ENCODE data around the gene CLDN22. TPM values are rescaled to one million over a fixed set of nuclear protein-coding genes. Genes with fewer than 3 reads are reported as not detected.

The CLDN22 gene
- total RNA-seq, 1 donor: not detected

DNA sequence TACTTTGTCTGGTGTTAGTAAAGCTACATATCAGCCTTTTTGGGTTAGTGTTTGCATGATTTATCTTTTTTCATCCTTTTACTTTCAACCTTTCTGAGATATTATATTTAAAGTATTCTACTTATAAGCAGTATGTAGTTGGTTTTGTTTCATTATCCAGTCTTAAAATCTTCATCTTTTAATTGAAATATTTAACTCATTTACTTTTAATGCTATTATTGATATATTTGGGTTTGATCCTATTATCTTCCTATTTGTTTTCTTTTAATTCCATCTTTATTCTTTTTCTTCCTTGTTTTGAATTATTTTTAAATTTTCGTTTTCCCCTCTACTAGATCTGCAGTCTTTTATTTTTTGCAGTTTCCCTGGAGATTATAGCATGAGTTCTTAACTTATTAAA is 44.0 kb downstream of the CLDN22 start:
- TF ChIP-seq, protein P1, sequence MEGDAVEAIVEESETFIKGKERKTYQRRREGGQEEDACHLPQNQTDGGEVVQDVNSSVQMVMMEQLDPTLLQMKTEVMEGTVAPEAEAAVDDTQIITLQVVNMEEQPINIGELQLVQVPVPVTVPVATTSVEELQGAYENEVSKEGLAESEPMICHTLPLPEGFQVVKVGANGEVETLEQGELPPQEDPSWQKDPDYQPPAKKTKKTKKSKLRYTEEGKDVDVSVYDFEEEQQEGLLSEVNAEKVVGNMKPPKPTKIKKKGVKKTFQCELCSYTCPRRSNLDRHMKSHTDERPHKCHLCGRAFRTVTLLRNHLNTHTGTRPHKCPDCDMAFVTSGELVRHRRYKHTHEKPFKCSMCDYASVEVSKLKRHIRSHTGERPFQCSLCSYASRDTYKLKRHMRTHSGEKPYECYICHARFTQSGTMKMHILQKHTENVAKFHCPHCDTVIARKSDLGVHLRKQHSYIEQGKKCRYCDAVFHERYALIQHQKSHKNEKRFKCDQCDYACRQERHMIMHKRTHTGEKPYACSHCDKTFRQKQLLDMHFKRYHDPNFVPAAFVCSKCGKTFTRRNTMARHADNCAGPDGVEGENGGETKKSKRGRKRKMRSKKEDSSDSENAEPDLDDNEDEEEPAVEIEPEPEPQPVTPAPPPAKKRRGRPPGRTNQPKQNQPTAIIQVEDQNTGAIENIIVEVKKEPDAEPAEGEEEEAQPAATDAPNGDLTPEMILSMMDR (IDR thresholded peaks at IDR 0.05; ENCODE audit: extremely low read depth, low read depth, low read length): no peak
- peaks cover 31% of the 10 kb centered on the region for H3K36me3 ChIP-seq (ENCODE audit: insufficient read depth, low read length)
- DNase-seq (ENCODE audit: insufficient read length, low spot score, missing footprints): no peak
- H3K4me2 ChIP-seq (ENCODE audit: insufficient read depth, low read length): no peak overlapping the region
- H3K4me1 ChIP-seq (ENCODE audit: insufficient read depth, low read length): no peaks in the 10 kb centered on the region
- no peak overlapping the region for H2AFZ ChIP-seq (ENCODE audit: low read length)
- no peaks in the 10 kb centered on the region for H4K20me1 ChIP-seq (ENCODE audit: insufficient read depth, low read length)
- no peak overlapping the region for H3K27ac ChIP-seq (ENCODE audit: low read depth, low read length)
- peaks cover 3% of the 10 kb centered on the region for H3K9me3 ChIP-seq (ENCODE audit: low read depth, low read length)
- H3K27me3 ChIP-seq (ENCODE audit: insufficient read depth, low read length): no peaks in the 10 kb centered on the region
- no peaks in the 10 kb centered on the region for H3K79me2 ChIP-seq (ENCODE audit: insufficient read depth, low read length)
- no peak overlapping the region for H3K4me3 ChIP-seq (ENCODE audit: insufficient read depth, low read length)

DNA sequence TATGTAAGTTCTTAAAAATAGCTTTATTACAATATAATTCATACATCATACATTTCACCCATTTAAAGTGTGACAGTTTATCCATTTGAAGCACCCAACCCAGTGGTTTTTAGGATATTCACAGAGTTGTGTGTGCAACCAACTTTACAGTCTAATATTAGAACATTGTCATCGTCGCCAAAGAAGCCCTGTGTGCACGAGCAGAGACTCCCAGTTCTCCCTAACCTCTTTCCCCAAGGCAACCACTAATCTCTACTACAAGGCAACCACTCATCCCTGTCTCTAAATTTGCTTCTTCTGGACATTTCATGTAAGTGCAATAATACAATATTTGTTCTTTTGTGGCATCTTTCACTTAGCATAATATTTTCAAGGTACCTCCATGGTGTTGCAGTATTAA is 47.7 kb downstream of the CLDN22 start:
- DNase-seq (ENCODE audit: insufficient read length, low spot score, missing footprints): no peak
- Histone ChIP-seq H3K4me3 (ENCODE audit: insufficient read depth, low read length) (no peak overlapping the region), H4K20me1 (ENCODE audit: insufficient read depth, low read length) (no peaks in the 10 kb centered on the region), H3K27me3 (ENCODE audit: insufficient read depth, low read length) (no peaks in the 10 kb centered on the region), H3K4me1 (ENCODE audit: insufficient read depth, low read length) (no peaks in the 10 kb centered on the region), H2AFZ (ENCODE audit: low read length) (no peak overlapping the region), H3K9me3 (ENCODE audit: low read depth, low read length) (peaks cover 3% of the 10 kb centered on the region), H3K27ac (ENCODE audit: low read depth, low read length) (no peak overlapping the region), H3K4me2 (ENCODE audit: insufficient read depth, low read length) (no peak overlapping the region), H3K36me3 (ENCODE audit: insufficient read depth, low read length) (peaks cover 61% of the 10 kb centered on the region), H3K79me2 (ENCODE audit: insufficient read depth, low read length) (no peaks in the 10 kb centered on the region)
- TF ChIP-seq, protein P1 (IDR thresholded peaks at IDR 0.05; ENCODE audit: extremely low read depth, low read depth, low read length): no peak

DNA sequence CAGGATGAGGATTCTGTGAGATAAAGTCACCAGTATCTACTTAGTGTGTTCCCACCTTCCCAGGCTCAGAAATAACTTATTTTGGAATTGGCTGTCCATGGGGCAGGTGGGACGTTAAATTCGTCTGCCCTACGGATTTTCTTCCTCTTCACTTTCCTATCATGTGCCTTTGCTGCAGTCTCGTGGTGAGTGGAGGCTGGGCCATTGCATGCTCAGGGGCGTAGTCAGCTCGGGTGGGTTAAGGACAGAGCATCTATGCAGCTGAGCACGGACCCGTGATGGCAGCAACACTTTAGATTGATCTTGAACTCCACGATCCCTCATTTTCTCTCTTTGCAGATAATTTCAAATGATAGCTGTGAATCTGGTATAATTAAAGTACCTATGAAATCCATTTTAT is 51.5 kb downstream of the CLDN22 start:
- Histone ChIP-seq H3K27ac (ENCODE audit: low read depth, low read length) (no peak overlapping the region), H3K36me3 (ENCODE audit: insufficient read depth, low read length) (peaks cover 72% of the 10 kb centered on the region)

More for the DNA sequence above, 51.5 kb downstream of the CLDN22 start:
- Histone ChIP-seq H3K79me2 (ENCODE audit: insufficient read depth, low read length) (no peaks in the 10 kb centered on the region), H3K4me1 (ENCODE audit: insufficient read depth, low read length) (peaks cover 10% of the 10 kb centered on the region), H4K20me1 (ENCODE audit: insufficient read depth, low read length) (no peaks in the 10 kb centered on the region), H3K4me2 (ENCODE audit: insufficient read depth, low read length) (no peak overlapping the region), H3K4me3 (ENCODE audit: insufficient read depth, low read length) (no peak overlapping the region), H2AFZ (ENCODE audit: low read length) (no peak overlapping the region), H3K9me3 (ENCODE audit: low read depth, low read length) (no peaks in the 10 kb centered on the region), H3K27me3 (ENCODE audit: insufficient read depth, low read length) (no peaks in the 10 kb centered on the region)
- DNase-seq (ENCODE audit: insufficient read length, low spot score, missing footprints): no peak
- TF ChIP-seq, protein P1 (IDR thresholded peaks at IDR 0.05; ENCODE audit: extremely low read depth, low read depth, low read length): no peak

Other genes starting within 250 kb of the CLDN22 start
- gene WWC2, start 221.0 kb downstream of the CLDN22 start, total RNA-seq: 33.3 and 35.1 TPM in 2 replicates
- not detected in 2 replicates for gene CLDN24, start 2.1 kb upstream of the CLDN22 start, total RNA-seq
- 15.2 and 15.9 TPM in 2 replicates for gene CDKN2AIP, start 124.4 kb upstream of the CLDN22 start, total RNA-seq
- 6.2 and 8.0 TPM in 2 replicates for gene ING2, start 184.8 kb upstream of the CLDN22 start, total RNA-seq